ENCODE measurements around the gene PKMYT1. TPM values are rescaled to one million over a fixed set of nuclear protein-coding genes. Genes with fewer than 3 reads are reported as not detected.

PKMYT1 gene
- total and polyA plus RNA-seq, 2 experiments from 2014 or later: 28.1 to 30.6 TPM

DNA sequence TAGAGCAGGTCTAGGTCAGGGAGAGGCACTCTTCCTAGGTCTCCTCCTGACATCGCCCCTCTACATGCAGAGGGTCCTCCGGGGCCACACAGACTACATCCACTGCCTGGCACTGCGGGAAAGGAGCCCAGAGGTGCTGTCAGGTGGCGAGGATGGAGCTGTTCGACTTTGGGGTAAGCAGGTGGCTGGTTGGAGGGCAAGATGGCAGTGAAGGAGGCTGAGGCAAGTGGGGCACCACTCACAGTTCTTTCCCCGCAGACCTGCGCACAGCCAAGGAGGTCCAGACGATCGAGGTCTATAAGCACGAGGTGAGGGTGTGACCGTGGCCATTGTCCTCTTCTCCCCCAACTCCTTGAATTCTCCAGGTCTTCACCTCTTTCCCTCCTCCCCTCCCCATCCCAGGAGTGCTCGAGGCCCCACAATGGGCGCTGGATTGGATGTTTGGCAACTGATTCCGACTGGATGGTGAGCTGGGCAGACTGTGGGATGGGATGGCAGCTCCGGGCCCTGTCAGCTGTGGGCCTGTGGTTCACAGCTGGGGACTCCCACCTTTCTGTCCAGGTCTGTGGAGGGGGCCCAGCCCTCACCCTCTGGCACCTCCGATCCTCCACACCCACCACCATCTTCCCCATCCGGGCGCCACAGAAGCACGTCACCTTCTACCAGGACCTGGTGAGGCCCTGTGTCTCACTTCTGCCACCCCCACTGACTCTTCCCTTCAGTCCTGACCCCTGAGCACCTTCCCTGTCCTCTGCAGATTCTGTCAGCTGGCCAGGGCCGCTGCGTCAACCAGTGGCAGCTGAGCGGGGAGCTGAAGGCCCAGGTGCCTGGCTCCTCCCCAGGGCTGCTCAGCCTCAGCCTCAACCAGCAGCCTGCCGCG lies 46.6 kb upstream of the PKMYT1 start:
- Histone ChIP-seq H3K4me3 (no peak overlapping the region), H3K4me1 (ENCODE audit: low read depth) (peaks cover 19% of the 10 kb centered on the region), H3K9me3 (ENCODE audit: low read depth) (no peaks in the 10 kb centered on the region), H3K27ac (no peak overlapping the region), H3K36me3 (peaks cover 13% of the 10 kb centered on the region), H3K27me3 (no peaks in the 10 kb centered on the region)
- no peak for DNase-seq (ENCODE audit: low read depth in 1 of 2, low spot score in 1 of 2)
- TF ChIP-seq, protein P1, sequence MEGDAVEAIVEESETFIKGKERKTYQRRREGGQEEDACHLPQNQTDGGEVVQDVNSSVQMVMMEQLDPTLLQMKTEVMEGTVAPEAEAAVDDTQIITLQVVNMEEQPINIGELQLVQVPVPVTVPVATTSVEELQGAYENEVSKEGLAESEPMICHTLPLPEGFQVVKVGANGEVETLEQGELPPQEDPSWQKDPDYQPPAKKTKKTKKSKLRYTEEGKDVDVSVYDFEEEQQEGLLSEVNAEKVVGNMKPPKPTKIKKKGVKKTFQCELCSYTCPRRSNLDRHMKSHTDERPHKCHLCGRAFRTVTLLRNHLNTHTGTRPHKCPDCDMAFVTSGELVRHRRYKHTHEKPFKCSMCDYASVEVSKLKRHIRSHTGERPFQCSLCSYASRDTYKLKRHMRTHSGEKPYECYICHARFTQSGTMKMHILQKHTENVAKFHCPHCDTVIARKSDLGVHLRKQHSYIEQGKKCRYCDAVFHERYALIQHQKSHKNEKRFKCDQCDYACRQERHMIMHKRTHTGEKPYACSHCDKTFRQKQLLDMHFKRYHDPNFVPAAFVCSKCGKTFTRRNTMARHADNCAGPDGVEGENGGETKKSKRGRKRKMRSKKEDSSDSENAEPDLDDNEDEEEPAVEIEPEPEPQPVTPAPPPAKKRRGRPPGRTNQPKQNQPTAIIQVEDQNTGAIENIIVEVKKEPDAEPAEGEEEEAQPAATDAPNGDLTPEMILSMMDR (IDR thresholded peaks at IDR 0.05; ENCODE audit: low read depth, low read length): no peak

DNA sequence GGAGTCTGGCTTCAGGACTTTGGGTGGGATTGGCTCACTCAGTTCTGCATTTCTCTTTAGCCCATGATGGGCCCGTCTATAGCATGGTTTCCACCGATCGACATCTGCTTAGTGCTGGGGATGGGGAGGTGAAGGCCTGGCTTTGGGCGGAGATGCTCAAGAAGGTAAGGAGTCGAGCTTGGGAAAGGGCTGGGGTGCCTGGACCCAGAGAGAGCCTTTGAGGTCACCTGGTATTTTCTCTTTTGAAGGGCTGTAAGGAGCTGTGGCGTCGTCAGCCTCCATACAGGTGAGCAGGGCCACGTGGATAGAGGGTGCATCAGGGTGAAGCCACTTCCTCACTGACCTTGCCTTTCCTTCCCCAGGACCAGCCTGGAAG lies 45.7 kb upstream of the PKMYT1 start:
- peaks cover 22% of the 10 kb centered on the region for H3K4me1 ChIP-seq (ENCODE audit: low read depth)

DNA sequence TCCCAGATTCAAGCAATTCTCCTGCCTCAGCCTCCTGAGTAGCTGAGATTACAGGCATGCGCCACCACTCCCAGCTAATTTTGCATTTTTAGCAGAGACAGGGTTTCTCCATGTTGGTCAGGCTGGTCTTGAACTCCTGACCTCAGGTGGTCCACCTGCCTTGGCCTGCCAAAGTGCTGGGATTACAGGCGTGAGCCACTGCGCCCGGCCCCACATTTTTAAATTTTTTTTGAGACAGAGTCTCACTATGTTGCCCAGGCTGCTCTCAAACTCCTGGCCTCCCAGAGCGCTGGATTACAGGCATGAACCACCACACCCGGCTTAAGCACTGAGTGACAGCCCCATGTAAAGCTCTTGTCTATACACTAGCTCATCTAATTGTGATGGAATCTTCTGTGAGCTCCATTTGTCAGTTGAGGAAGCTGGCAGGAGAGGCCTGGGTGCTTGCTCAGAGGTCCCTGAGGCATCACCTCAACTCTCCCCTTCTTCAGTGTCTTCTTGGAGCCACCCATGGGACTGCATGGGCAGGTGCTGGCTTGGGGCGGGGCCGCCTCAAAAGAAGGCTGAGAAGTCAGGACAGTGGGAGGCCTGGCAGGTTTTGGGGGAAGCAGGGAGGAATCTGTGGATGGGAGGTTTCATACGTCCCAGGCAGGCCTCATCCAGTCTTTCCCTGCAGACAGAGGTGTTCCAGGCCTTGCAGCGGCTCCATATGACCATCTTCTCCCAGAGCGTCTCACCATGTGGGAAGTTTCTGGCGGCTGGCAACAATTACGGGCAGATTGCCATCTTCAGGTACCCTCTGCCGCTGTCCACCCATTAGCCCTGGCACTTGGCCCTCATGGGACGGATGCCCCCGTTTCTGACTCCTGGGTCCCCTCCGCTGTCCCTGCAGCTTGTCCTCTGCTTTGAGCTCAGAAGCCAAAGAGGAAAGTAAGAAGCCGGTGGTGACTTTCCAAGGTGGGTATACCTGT lies 45.1 kb upstream of the PKMYT1 start:
- H3K4me3 ChIP-seq: no peak overlapping the region
- DNase-seq (ENCODE audit: low read depth in 1 of 2, low spot score in 1 of 2): no peak
- H3K36me3 ChIP-seq: peaks cover 13% of the 10 kb centered on the region
- TF ChIP-seq, protein P1 (IDR thresholded peaks at IDR 0.05; ENCODE audit: low read depth, low read length): no peak
- no peak overlapping the region for H3K27ac ChIP-seq
- peaks cover 22% of the 10 kb centered on the region for H3K4me1 ChIP-seq (ENCODE audit: low read depth)
- no peaks in the 10 kb centered on the region for H3K27me3 ChIP-seq
- no peaks in the 10 kb centered on the region for H3K9me3 ChIP-seq (ENCODE audit: low read depth)

More for the DNA sequence above, 45.7 kb upstream of the PKMYT1 start:
- no peaks in the 10 kb centered on the region for H3K27me3 ChIP-seq
- H3K9me3 ChIP-seq (ENCODE audit: low read depth): no peaks in the 10 kb centered on the region
- H3K4me3 ChIP-seq: no peak overlapping the region
- no peak for DNase-seq (ENCODE audit: low read depth in 1 of 2, low spot score in 1 of 2)
- peaks cover 13% of the 10 kb centered on the region for H3K36me3 ChIP-seq
- no peak overlapping the region for H3K27ac ChIP-seq
- TF ChIP-seq, protein P1 (IDR thresholded peaks at IDR 0.05; ENCODE audit: low read depth, low read length): no peak

DNA sequence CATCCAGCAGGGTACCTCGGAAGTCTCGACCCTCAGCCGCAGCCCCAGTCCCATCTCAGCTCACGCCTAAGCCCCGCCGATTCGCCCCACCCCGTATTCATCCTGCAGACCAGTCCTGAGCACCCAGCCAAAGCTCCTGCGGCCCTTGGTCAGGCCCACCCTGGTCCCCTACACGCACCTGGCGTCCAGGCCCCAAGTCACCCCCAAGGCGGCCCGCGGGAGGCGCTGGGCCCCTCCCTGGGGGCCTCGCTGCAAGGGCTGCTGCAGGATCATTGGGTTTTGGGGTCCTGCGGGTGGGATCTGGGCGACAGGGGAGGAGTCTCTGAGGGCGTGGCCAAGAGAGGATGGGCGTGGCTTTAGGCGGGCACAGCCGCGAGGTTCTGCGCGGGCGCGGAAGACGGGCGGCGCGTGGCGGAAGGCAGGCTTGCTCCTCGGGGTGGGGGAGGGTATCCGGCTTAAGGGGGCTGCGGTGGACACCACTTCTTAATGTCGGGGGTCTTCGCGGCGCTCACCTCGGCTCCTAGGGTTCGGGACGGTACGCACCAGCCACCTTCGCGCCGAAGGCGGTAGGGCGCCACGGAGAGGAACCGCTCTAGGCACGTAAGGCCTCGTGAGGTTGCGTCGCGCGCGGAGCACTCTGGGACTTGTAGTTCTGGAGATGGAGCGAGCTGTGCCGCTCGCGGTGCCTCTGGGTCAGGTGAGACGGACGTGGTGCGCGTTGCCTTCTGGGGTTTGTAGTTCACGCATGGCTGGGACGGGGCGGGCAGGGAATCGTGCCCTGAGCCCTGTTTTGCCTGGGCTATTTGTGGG lies 43.6 kb upstream of the PKMYT1 start, which contains the start of the genes HCFC1R1 and THOC6:
Gene HCFC1R1, minus strand, starts transcription at position 274 of the 810 bp plus-strand sequence. Its CDS starts 1 bp downstream, at position 273.
Gene THOC6, plus strand, starts transcription at position 367 of the 810 bp plus-strand sequence. Its CDS starts 292 bp downstream, at position 659.
- Histone ChIP-seq H3K4me1 (ENCODE audit: low read depth) (peaks cover 22% of the 10 kb centered on the region), H3K36me3 (peaks cover 13% of the 10 kb centered on the region), H3K4me3 (peak within 1 kb of the TSS; percentile 74), H3K9me3 (ENCODE audit: low read depth) (no peaks in the 10 kb centered on the region), H3K27ac (peak within 1 kb of the TSS; percentile 97), H3K27me3 (no peaks in the 10 kb centered on the region)
- TF ChIP-seq, protein P1 (IDR thresholded peaks at IDR 0.05; ENCODE audit: low read depth, low read length): no peak
- DNase-seq (ENCODE audit: low read depth in 1 of 2, low spot score in 1 of 2): peak; percentile 99

DNA sequence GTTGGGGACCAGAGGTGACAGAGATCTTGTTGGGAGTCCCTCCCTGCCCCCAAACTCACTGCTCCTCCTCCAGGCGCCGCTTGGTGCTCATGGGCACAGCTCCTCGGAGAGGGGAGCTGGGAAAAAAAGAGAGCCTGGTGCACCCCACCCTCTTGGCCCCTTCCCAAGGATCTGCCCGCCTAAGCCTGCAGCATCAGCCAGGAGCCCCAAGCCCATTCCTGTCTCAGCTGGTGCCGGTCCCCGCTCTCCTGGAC lies 43.1 kb upstream of the PKMYT1 start:
- peaks cover 13% of the 10 kb centered on the region for H3K36me3 ChIP-seq
- H3K27me3 ChIP-seq: no peaks in the 10 kb centered on the region
- H3K9me3 ChIP-seq (ENCODE audit: low read depth): no peaks in the 10 kb centered on the region
- peaks cover 25% of the 10 kb centered on the region for H3K4me1 ChIP-seq (ENCODE audit: low read depth)
- TF ChIP-seq, protein P1 (IDR thresholded peaks at IDR 0.05; ENCODE audit: low read depth, low read length): no peak
- H3K27ac ChIP-seq: peak overlapping the region; percentile 97
- DNase-seq (ENCODE audit: low read depth in 1 of 2, low spot score in 1 of 2): peak in 1 of 2 donors; percentile 63
- peak overlapping the region; percentile 74 for H3K4me3 ChIP-seq
